ENCODE results near the gene SCN5A. TPM values are rescaled to one million over a fixed set of nuclear protein-coding genes. Genes with fewer than 3 reads are reported as not detected.

Gene SCN5A
- total and polyA plus RNA-seq, 2 of the 13 experiments (the other 11 are each of a cell fraction or from before 2014, with no cell fraction given): 0.22 TPM; not detected in 1

- no peak for TF ChIP-seq ZNF639 (CRISPR knock-in tag; conservative IDR thresholded peaks at IDR 0.05)
- TF ChIP-seq RARA (CRISPR knock-in tag; IDR thresholded peaks at IDR 0.05): no peak
- no peak for TF ChIP-seq ARID3A (IDR thresholded peaks at IDR 0.05; ENCODE audit: low read depth, low read length)
- TF ChIP-seq SOX6 (IDR thresholded peaks at IDR 0.05): no peak
- no peak for TF ChIP-seq SOX6 (CRISPR knock-in tag; IDR thresholded peaks at IDR 0.05)
- TF ChIP-seq TFAP4 (IDR thresholded peaks at IDR 0.05; ENCODE audit: borderline replicate concordance, low read depth): no peak
- TF ChIP-seq ZNF451 (CRISPR knock-in tag; IDR thresholded peaks at IDR 0.05): no peak
- TF ChIP-seq POGZ (CRISPR knock-in tag; IDR thresholded peaks at IDR 0.05): no peak
- no peak for TF ChIP-seq ZBTB26 (CRISPR knock-in tag; IDR thresholded peaks at IDR 0.05; ENCODE audit: borderline replicate concordance)
- TF ChIP-seq CEBPG (CRISPR knock-in tag; IDR thresholded peaks at IDR 0.05): no peak
Observed at GRCh38 chr3:38636464-38636863, 13.0 kb downstream of the SCN5A start (continued).
